Inferior parietal cortex (tissue), 1 donor: ENCODE measurements around the gene CARS1.
"Not testable (repeated sequence)": the region's sequence is repeated elsewhere in the genome, so short reads cannot be mapped to it uniquely, and the experiment has no call there.

Source experiments
- DNase-seq: peaks from one replicate; pipeline ENCODE4 v3.0.0-alpha.2; 2016; ENCODE audit errors: extremely low spot score

Gene CARS1

DNA sequence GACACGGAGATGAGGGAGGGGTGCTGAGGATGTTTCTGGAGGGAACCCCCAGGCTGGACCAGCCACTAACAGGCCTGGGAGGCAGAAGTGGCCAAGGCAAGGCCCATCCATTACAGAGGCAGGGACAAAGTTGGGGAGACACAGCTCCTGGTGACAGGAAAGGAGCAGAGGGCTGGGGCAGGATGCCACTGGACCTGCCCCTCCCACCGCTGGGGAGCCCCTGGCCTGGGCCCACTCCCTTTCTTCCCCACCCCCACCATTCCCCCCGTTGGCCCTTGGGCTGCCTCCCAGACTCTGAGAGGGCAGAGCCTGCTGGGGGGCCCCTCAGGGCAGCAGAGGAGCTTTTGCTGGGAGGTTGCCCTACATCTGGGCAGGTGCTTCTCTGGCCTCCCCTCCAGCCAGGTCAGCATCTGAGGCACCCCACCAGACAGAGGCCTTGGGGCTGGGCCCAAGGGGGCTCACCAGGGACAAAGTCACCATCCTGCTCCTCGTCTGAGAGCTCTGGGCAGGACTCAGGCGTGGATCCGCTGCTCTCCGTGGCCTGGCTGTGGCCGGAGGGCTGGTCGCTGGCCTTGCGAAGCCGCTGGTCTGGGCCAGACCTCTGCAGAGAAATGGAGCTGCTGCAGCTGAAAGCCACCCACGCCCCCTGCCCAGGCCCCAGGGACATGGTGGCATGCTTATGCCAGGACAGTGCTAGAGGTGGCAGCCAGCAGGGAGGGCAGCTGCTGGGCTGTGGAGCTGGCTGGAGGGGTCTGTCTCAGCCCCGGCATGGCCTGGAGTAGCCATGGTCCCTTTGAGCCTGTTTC, 33.1 kb upstream of the CARS1 start:
- DNase-seq, result no peak

GRCh38 chr11:3089236-3090061, 32.2 kb upstream of the CARS1 start:
- no peak for DNase-seq

DNA sequence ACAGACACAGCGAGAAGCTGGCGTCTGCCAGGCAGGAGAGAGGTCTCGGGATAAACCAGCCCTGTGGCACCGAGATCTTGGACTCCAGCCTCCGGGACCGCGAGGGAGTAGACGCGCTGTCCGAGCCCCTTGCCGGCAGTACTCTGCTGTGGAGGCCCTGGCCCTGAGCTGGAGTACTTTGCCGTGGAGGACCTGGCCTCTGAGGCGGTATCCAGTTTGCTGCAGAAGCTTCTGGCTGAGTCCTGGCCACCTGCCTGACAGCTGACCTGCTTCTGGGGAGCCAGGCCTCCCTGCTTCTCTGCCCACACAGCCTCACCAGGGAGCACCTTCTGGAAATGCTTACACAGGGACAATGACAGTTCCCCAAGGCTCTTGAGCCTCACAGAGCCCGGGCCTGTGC, 31.6 kb upstream of the CARS1 start:
- no peak for DNase-seq

- DNase-seq, result no peak
These were observed 30.9 kb upstream of the CARS1 start for GRCh38 chr11:3087821-3088800.

- DNase-seq, result no peak
These were observed 30.1 kb upstream of the CARS1 start for GRCh38 chr11:3087373-3087772.

DNA sequence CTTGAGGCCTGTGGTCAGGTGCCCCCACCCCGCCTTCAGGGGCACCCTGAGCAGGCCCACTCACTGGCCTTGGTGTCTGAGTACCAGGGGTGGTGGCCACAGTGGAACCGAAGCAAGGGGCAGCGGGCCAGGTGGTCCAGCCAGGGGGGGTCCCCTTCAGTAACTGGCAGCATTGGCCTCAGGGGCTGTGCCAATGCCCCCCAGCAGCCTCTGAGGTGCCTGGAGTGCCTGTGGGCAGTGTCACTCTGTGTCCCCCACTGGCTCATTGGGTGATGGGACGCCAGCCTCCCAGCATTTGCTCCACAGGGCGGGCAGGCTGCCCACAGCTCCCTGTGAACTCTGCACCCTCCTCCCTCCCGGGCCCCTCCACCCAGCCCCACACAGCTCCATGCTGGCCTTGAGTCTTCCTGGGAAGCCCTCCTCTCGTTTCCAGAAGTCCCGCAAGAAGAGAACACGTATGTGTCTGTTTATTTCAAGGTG, 29.5 kb upstream of the CARS1 start:
- no peak for DNase-seq

DNA sequence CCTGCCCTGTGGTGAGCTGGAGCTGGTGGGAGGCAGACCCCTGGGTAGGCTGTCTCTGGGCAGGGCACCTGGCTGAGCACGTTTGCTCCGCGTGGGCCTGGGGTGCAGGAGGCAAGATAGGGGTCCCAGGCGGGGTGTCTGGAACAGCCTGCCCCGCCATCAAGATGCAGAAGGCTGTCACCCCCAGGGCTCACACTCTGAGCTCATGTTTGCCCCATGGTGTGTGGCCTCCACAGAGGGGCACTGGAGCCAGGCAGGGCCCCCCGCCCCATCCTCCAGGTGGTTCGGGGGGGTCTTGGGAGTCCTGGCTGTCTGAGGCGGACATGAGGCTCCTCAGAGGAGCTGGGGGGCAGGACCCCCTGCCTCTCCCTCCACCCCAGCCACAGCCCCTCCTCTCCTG, 28.9 kb upstream of the CARS1 start:
- DNase-seq, result no peak

- no peak for DNase-seq
These were observed 27.8 kb upstream of the CARS1 start for GRCh38 chr11:3085052-3085451.

GRCh38 chr11:3083321-3083720, 26.1 kb upstream of the CARS1 start:
- no peak for DNase-seq

DNA sequence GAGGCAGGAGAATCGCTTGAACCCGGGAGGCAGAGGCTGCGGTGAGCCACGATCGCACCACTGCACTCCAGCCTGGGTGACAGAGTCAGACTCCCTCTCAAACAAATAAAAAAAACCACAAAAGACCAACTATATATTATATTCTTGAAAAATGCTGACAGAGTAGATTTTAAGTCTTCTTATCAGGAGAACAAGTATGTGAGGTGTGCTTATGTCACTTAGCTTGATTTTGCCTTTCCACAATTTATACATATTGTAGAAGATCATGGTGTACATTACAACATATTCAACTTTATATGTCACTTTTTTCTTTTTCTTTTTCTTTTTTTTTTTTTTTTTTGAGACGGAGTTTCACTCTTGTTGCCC, 24.1 kb upstream of the CARS1 start:
- no peak for DNase-seq

DNA sequence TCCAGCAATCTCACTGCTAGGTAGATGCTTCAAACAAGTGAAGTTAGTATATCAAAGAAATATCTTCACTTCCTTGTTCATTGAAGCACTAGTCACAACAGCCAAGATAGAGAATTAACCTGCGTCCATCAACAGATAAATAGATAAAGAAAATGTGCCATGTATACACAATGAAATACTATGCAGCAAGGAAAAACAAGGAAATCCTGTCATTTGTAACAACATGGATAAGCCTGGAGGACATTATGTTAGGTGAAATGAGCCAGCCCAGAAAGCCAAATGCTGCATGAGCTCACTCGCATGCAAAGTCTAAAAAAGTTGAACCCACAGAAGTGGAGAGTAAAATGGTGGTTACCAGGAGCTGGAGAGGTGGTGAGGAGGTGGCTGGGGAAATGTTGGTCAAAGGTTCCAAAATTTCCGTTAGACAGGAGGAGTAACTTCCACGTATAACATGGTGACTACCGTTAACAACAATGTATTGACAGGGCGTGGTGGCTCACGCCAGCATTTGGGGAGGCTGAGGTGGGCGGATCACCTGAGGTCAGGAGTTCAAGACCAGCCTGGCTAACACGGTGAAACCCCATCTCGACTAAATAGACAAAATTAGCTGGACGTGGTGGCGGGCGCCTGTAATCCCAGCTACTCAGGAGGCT, 23.6 kb upstream of the CARS1 start:
- DNase-seq, result no peak

DNA sequence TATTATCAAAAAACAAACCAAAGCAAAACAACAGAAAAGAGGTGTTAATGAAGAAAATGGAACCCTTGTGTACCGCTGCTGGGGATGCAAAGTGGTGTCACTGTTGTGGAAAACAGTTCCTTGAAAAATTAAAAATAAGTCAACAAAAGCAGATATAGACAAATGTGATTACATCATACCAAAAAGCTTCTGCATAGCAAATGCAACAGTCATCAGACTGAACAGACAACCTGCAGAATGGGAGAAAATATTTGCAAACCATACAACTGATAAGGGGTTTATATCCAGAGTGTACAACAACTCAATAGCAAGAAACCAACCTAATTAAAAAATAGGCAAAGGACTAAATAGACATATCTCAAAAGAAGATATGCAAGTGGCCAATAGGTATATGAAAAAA, 22.9 kb upstream of the CARS1 start:
- no peak for DNase-seq

DNA sequence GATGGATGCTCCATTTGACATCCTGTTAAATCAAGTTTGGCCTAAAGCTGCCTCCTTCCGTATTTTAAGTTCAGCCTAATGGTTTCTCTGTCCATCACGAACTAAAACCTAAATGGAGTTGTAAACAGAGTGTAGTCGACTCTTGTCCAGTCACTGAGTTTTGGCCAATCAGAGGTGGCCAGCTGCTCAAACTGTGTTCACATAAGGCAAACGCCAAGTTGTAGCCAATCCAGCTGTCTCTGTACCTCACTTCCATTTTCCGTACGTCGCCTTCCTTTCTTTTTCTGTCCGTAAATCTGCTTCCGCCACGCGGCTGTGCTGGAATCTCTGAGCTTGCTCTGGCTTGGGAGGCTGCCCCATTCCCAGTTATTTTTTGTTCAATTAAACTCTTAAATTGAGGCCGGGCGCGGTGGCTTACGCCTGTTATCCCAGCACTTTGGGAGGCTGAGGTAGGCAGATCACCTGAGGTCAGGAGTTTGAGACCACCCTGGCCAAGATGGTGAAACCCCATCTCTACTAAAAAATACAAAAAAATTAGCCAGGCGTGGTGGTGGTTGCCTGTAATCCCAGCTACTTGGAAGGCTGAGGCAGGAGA, 20.7 kb upstream of the CARS1 start:
- DNase-seq, result no peak

GRCh38 chr11:3077189-3077836, 20.1 kb upstream of the CARS1 start:
- DNase-seq, result no peak

- DNase-seq, result no peak
These were observed 17.8 kb upstream of the CARS1 start for GRCh38 chr11:3074912-3075589.

DNA sequence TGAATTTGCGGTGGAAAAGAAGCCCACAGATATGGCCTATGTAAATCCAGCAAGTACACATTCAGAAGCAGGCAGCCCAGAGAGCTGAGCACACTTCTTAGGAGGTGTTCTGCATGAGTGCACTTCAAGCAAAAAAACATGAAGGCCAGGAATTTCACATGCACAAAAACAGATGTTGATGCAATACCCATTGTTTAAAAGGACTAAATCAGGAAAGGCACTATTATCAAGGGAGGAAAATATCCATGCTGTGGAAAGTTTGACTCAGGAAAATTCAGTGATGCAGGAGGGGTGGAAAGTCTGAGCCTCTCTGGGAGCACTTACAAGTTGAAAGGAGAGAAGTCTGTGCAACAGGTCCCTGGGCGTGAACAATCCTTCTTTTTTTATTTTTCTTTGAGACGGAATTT, 15.8 kb upstream of the CARS1 start:
- DNase-seq, result no peak

- DNase-seq, result no peak
These were observed 12.2 kb upstream of the CARS1 start for GRCh38 chr11:3069425-3069824.

GRCh38 chr11:3066308-3066707, 9.1 kb upstream of the CARS1 start:
- not testable (repeated sequence) for DNase-seq

DNA sequence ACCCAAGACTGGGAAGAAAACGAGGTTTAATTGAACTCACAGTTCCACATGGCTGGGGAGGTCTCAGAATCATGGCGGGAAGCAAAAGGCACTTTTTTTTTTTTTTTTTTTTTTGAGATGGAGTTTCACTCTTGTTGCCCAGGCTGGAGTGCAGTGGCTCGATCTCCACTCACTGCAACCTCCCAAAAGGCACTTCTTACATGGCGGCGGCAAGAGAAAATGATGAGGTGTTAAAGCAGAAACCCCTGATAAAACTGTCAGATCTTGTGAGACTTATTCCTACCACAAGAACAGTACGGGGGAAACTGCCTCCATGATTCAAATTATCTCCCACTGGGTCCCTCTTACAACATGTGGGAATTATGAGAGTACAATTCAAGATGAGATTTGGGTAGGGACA, 7.5 kb upstream of the CARS1 start:
- not testable (repeated sequence) for DNase-seq

- DNase-seq, result not testable (repeated sequence)
These were observed 6.7 kb upstream of the CARS1 start for GRCh38 chr11:3063876-3064275.
